Measurements from ENCODE around the gene PLAC1. TPM values are rescaled to one million over a fixed set of nuclear protein-coding genes. Genes with fewer than 3 reads are reported as not detected.

The PLAC1 gene
- total RNA-seq, 3 donors from 2014 or later (not counting 1 experiment from before 2014, with no cell fraction given) = not detected

DNA sequence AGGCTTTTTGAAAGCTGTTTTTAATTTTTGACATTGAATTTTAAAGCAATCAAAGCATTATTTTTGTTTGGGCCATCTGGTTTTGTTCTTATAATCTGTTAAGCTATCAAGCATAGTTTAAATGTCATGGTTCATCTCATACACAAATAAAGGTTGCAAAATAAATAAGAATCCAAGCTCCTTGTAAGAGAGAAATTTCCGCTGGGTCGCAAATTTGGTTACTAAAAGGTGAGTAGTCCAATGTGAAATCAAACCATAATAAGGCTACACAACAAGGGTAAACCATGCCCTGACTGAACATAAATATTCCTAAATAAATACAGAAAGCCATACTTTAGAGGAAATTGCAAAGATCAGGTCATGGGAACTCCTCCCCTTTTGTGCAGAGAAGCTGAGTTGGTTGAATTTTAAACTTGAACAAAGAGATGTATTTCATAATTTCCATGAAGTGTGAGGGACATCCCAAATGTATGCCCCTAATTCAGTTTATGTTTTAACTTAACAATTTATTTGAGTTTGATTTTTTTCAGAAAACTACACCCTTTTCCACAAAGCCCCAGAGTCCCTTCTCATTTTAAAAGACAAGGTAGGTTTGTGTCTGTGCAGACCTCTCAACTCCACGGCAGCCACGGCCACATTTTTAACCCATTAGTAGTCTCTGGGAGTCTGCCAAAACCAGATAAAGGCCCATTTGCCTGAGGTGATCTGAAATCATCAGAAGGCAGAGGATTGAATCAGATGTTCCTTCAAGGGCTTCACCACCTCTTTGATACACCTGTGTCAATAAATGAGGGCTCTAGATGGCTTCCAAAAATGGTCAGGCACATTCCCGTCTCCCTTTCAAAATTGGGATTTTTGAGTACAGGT is 85.2 kb downstream of the PLAC1 start:
- ATAC-seq (no peak), DNase-seq (no peak)
- intact Hi-C loops (cut with micrococcal nuclease) = no loop called here
- TF ChIP-seq, protein P1, sequence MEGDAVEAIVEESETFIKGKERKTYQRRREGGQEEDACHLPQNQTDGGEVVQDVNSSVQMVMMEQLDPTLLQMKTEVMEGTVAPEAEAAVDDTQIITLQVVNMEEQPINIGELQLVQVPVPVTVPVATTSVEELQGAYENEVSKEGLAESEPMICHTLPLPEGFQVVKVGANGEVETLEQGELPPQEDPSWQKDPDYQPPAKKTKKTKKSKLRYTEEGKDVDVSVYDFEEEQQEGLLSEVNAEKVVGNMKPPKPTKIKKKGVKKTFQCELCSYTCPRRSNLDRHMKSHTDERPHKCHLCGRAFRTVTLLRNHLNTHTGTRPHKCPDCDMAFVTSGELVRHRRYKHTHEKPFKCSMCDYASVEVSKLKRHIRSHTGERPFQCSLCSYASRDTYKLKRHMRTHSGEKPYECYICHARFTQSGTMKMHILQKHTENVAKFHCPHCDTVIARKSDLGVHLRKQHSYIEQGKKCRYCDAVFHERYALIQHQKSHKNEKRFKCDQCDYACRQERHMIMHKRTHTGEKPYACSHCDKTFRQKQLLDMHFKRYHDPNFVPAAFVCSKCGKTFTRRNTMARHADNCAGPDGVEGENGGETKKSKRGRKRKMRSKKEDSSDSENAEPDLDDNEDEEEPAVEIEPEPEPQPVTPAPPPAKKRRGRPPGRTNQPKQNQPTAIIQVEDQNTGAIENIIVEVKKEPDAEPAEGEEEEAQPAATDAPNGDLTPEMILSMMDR (IDR thresholded peaks at IDR 0.05) = no peak
- no peaks in the 10 kb centered on the region for H3K4me1 Mint-ChIP-seq
- no peaks in the 10 kb centered on the region for H3K9me3 Mint-ChIP-seq
- 81% methylated on average over 2 of the region's 5 CpGs for WGBS (ENCODE audit: insufficient coverage)
- no peak overlapping the region for H3K27ac ChIP-seq (ENCODE audit: low read length)
- H3K27me3 ChIP-seq (ENCODE audit: control insufficient read depth, insufficient read depth, low read length) = no peaks in the 10 kb centered on the region
- no peaks in the 10 kb centered on the region for H3K36me3 ChIP-seq (ENCODE audit: control insufficient read depth, insufficient read depth, low read length)
- H3K36me3 Mint-ChIP-seq = no peaks in the 10 kb centered on the region
- no peaks in the 10 kb centered on the region for H3K9me3 ChIP-seq (ENCODE audit: control insufficient read depth, insufficient read depth, low read length)
- H3K27me3 Mint-ChIP-seq (ENCODE audit: low read depth in 2 of 2) = peaks cover 0 to 30% of the 10 kb centered on the region in 2 donors
- no peaks in the 10 kb centered on the region for H3K4me1 ChIP-seq (ENCODE audit: control insufficient read depth, insufficient read depth, low read length)
- no peak overlapping the region for H3K4me3 ChIP-seq (ENCODE audit: low read length)
- H3K27ac Mint-ChIP-seq = no peak overlapping the region
- no peak overlapping the region for H3K4me3 Mint-ChIP-seq

DNA sequence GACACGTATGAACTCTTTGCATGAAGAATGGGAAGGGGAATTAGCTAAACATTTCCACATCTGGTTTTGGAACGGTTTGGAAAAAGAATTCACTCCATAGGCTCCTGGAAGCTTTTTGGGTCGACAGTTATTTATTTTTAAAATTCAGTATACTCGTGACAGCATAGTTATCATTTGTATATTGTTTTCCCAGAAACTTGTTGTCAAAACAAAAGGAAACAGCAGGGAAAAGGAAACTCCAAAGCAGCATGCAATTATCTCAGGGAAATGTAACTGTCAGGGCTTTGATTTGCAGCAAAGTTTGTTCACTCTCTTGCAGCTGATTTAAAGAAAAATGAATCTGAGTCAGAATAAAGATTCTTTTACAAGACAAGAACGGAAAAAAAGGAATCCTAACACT is 86.5 kb downstream of the PLAC1 start:
- 94% methylated on average over 3 of the region's 5 CpGs for WGBS (ENCODE audit: insufficient coverage)
- no peak overlapping the region for H3K27ac Mint-ChIP-seq
- H3K4me3 Mint-ChIP-seq = no peak overlapping the region
- Histone ChIP-seq H3K27me3 (ENCODE audit: control insufficient read depth, insufficient read depth, low read length) (no peaks in the 10 kb centered on the region), H3K4me3 (ENCODE audit: low read length) (no peak overlapping the region), H3K27ac (ENCODE audit: low read length) (no peak overlapping the region), H3K36me3 (ENCODE audit: control insufficient read depth, insufficient read depth, low read length) (no peaks in the 10 kb centered on the region), H3K9me3 (ENCODE audit: control insufficient read depth, insufficient read depth, low read length) (no peaks in the 10 kb centered on the region), H3K4me1 (ENCODE audit: control insufficient read depth, insufficient read depth, low read length) (no peaks in the 10 kb centered on the region)
- DNase-seq (no peak), ATAC-seq (no peak)
- no peaks in the 10 kb centered on the region for H3K9me3 Mint-ChIP-seq
- intact Hi-C loops (cut with micrococcal nuclease) = no loop called here
- peaks cover 0 to 30% of the 10 kb centered on the region in 2 donors for H3K27me3 Mint-ChIP-seq (ENCODE audit: low read depth in 2 of 2)
- no peaks in the 10 kb centered on the region for H3K4me1 Mint-ChIP-seq
- TF ChIP-seq, protein P1 (IDR thresholded peaks at IDR 0.05) = no peak
- H3K36me3 Mint-ChIP-seq = no peaks in the 10 kb centered on the region

- Histone ChIP-seq H3K27ac (ENCODE audit: low read length) (no peak overlapping the region), H3K4me3 (ENCODE audit: low read length) (no peak overlapping the region), H3K4me1 (ENCODE audit: control insufficient read depth, insufficient read depth, low read length) (no peaks in the 10 kb centered on the region), H3K9me3 (ENCODE audit: control insufficient read depth, insufficient read depth, low read length) (no peaks in the 10 kb centered on the region), H3K36me3 (ENCODE audit: control insufficient read depth, insufficient read depth, low read length) (no peaks in the 10 kb centered on the region), H3K27me3 (ENCODE audit: control insufficient read depth, insufficient read depth, low read length) (no peaks in the 10 kb centered on the region)
- no peaks in the 10 kb centered on the region for H3K4me1 Mint-ChIP-seq
- intact Hi-C loops (cut with micrococcal nuclease) = no loop called here
- H3K27ac Mint-ChIP-seq = no peak overlapping the region
- TF ChIP-seq, protein P1 (IDR thresholded peaks at IDR 0.05) = no peak
- DNase-seq (no peak), ATAC-seq (no peak)
- H3K27me3 Mint-ChIP-seq (ENCODE audit: low read depth in 2 of 2) = peaks cover 0 to 30% of the 10 kb centered on the region in 2 donors
- H3K36me3 Mint-ChIP-seq = no peaks in the 10 kb centered on the region
- H3K9me3 Mint-ChIP-seq = no peaks in the 10 kb centered on the region
- no CpG with 5 or more reads among the region's 2 CpGs for WGBS (ENCODE audit: insufficient coverage)
- H3K4me3 Mint-ChIP-seq = no peak overlapping the region
Measured at GRCh38 chrX:134570899-134571298, 87.4 kb downstream of the PLAC1 start.

- WGBS (ENCODE audit: insufficient coverage) = 89% methylated on average over 3 of the region's 3 CpGs
- no peaks in the 10 kb centered on the region for H3K4me1 Mint-ChIP-seq
- H3K4me1 ChIP-seq (ENCODE audit: control insufficient read depth, insufficient read depth, low read length) = no peaks in the 10 kb centered on the region
- TF ChIP-seq, protein P1 (IDR thresholded peaks at IDR 0.05) = no peak
- no peaks in the 10 kb centered on the region for H3K9me3 ChIP-seq (ENCODE audit: control insufficient read depth, insufficient read depth, low read length)
- intact Hi-C loops (cut with micrococcal nuclease) = no loop called here
- H3K4me3 Mint-ChIP-seq = no peak overlapping the region
- no peak overlapping the region for H3K4me3 ChIP-seq (ENCODE audit: low read length)
- H3K36me3 Mint-ChIP-seq = no peaks in the 10 kb centered on the region
- no peak overlapping the region for H3K27ac ChIP-seq (ENCODE audit: low read length)
- peaks cover 0 to 30% of the 10 kb centered on the region in 2 donors for H3K27me3 Mint-ChIP-seq (ENCODE audit: low read depth in 2 of 2)
- H3K27me3 ChIP-seq (ENCODE audit: control insufficient read depth, insufficient read depth, low read length) = no peaks in the 10 kb centered on the region
- no peak overlapping the region for H3K27ac Mint-ChIP-seq
- ATAC-seq (no peak), DNase-seq (no peak)
- H3K9me3 Mint-ChIP-seq = no peaks in the 10 kb centered on the region
- H3K36me3 ChIP-seq (ENCODE audit: control insufficient read depth, insufficient read depth, low read length) = no peaks in the 10 kb centered on the region
Measured at GRCh38 chrX:134570509-134570846, 87.8 kb downstream of the PLAC1 start.
